ENCODE data around the gene SORBS2.

DNA sequence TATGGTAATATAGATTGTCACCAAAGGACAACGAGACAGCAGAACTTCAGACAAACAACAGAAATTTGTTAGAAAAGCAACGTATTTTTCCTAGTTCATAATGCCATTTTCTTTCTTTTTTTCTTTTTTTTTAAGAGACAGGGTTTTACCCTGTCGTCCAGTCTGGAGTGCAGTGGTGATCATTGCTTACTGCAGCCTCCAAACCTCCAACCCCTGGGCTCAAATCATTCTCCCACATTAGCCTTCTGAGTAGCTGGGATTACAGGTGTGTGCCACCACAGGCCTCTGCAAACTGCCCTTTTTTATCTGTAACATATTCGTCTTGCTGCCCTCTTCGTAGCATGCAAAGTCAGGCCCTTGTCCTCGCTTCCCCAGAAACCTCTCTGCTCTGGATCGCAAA, 160.1 kb downstream of the SORBS2 start:
- TF ChIP-seq, protein P1, sequence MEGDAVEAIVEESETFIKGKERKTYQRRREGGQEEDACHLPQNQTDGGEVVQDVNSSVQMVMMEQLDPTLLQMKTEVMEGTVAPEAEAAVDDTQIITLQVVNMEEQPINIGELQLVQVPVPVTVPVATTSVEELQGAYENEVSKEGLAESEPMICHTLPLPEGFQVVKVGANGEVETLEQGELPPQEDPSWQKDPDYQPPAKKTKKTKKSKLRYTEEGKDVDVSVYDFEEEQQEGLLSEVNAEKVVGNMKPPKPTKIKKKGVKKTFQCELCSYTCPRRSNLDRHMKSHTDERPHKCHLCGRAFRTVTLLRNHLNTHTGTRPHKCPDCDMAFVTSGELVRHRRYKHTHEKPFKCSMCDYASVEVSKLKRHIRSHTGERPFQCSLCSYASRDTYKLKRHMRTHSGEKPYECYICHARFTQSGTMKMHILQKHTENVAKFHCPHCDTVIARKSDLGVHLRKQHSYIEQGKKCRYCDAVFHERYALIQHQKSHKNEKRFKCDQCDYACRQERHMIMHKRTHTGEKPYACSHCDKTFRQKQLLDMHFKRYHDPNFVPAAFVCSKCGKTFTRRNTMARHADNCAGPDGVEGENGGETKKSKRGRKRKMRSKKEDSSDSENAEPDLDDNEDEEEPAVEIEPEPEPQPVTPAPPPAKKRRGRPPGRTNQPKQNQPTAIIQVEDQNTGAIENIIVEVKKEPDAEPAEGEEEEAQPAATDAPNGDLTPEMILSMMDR (IDR thresholded peaks at IDR 0.05), result no peak
- TF ChIP-seq POLR2A (IDR thresholded peaks at IDR 0.05), result no peak
